WTC11 (cell line): ENCODE data around the gene WNT3A. TPM values are rescaled to one million over a fixed set of nuclear protein-coding genes. Genes with fewer than 3 reads are reported as not detected.

ENCODE experiments used
- ATAC-seq: fragments of 200-7000 bp; cut with Tn5 transposase; 2 replicates; pipeline ENCODE4 v1.10.0; 2021; ENCODE audit warnings: mild to moderate bottlenecking, moderate library complexity
- CTCF ChIA-PET: fragments of 300-600 bp; sonication (Branson Sonifier 250); formaldehyde crosslinking; loops from one replicate; lab custom pipeline; 2021; ENCODE audit warnings: antibody characterized with exemption; lab: Charles Lee
- POLR2A ChIA-PET: fragments of 350-600 bp; sonication (Branson Sonifier 250); formaldehyde crosslinking; loops from one replicate; lab custom pipeline; 2021; ENCODE audit warnings: antibody characterized with exemption; lab: Charles Lee
- DNase-seq: peaks from one replicate; pipeline ENCODE4 v3.0.0; 2021; ENCODE audit warnings: low spot score
- H3K27ac Mint-ChIP-seq: 2 replicates; pipeline ENCODE4 v1.8.0; 2021; ENCODE audit warnings: mixed read lengths
- H3K27me3 Mint-ChIP-seq: 2 replicates; pipeline ENCODE4 v1.8.0; 2021; ENCODE audit warnings: low read depth, mild to moderate bottlenecking, moderate library complexity, mixed read lengths
- H3K36me3 Mint-ChIP-seq: 2 replicates; pipeline ENCODE4 v1.8.0; 2021; ENCODE audit warnings: mixed read lengths
- H3K4me1 Mint-ChIP-seq: 2 replicates; pipeline ENCODE4 v1.8.0; 2022; ENCODE audit warnings: mixed read lengths
- H3K4me3 Mint-ChIP-seq: 2 replicates; pipeline ENCODE4 v1.8.0; 2021; ENCODE audit warnings: mild to moderate bottlenecking, moderate library complexity, mixed read lengths
- H3K9me3 Mint-ChIP-seq: 2 replicates; pipeline ENCODE4 v1.8.0; 2021; ENCODE audit warnings: mixed read lengths
- GRHL2 ChIP-seq: fragments of 250-450 bp; sonication (Bioruptor Pico); IDR thresholded peaks from 2 replicates; pipeline ENCODE4 v1.8.0; 2022; ENCODE audit warnings: mild to moderate bottlenecking, moderate library complexity; ENCODE audit not compliant: insufficient replicate concordance, severe bottlenecking
- GTF2I ChIP-seq: fragments of 250-450 bp; sonication (Bioruptor Pico); conservative IDR thresholded peaks from 2 replicates; pipeline ENCODE4 v1.4.0; 2021; ENCODE audit warnings: mild to moderate bottlenecking
- RELA ChIP-seq: sonication (generic); formaldehyde crosslinking; IDR thresholded peaks from 2 replicates; pipeline ENCODE4 v1.8.1; 2022; ENCODE audit warnings: missing genetic modification reagents, mild to moderate bottlenecking, borderline replicate concordance
- SMAD4 ChIP-seq: sonication (generic); formaldehyde crosslinking; IDR thresholded peaks from 2 replicates; pipeline ENCODE4 v1.8.0; 2022; ENCODE audit warnings: mild to moderate bottlenecking, missing genetic modification reagents
- SOX15 ChIP-seq: fragments of 250-450 bp; sonication (Bioruptor Pico); IDR thresholded peaks from 2 replicates; pipeline ENCODE4 v1.9.0; 2021; ENCODE audit warnings: mild to moderate bottlenecking
- ZNF121 ChIP-seq: sonication (generic); formaldehyde crosslinking; IDR thresholded peaks from 2 replicates; pipeline ENCODE4 v1.8.0; 2023; ENCODE audit warnings: missing genetic modification reagents
- ZNF416 ChIP-seq: fragments of 250-450 bp; sonication (Bioruptor Pico); IDR thresholded peaks from 2 replicates; pipeline ENCODE4 v1.9.0; 2021; ENCODE audit warnings: mild to moderate bottlenecking, inconsistent platforms
- total RNA-seq: library from RNA; stranded (reverse); gene quantifications from 3 replicates; pipeline ENCODE4 v1.2.3, GENCODE V29; 2021
- TF ChIP-seq, protein P1 (sequence below): fragments of 250-450 bp; sonication (Bioruptor Pico); IDR thresholded peaks from 2 replicates; pipeline ENCODE4 v1.9.0; 2021; ENCODE audit warnings: mild to moderate bottlenecking
- TF ChIP-seq, protein P2 (sequence below): fragments of 250-450 bp; sonication (Bioruptor Pico); IDR thresholded peaks from 2 replicates; pipeline ENCODE4 v1.8.0; 2021; ENCODE audit warnings: mild to moderate bottlenecking
- TF ChIP-seq, protein P3 (sequence below): fragments of 250-450 bp; sonication (Bioruptor Pico); IDR thresholded peaks from 2 replicates; pipeline ENCODE4 v1.9.0; 2021; ENCODE audit warnings: mild to moderate bottlenecking, borderline replicate concordance
- TF ChIP-seq, protein P4 (sequence below): sonication (generic); formaldehyde crosslinking; conservative IDR thresholded peaks from 2 replicates; pipeline ENCODE4 v1.8.1; 2023; ENCODE audit warnings: mild to moderate bottlenecking, low read depth, missing genetic modification reagents, moderate library complexity
- TF ChIP-seq, protein P5 (sequence below): sonication (generic); formaldehyde crosslinking; IDR thresholded peaks from 2 replicates; pipeline ENCODE4 v1.8.1; 2022; ENCODE audit warnings: low read depth, missing genetic modification reagents, borderline replicate concordance
- TF ChIP-seq, protein P6 (sequence below): sonication (generic); formaldehyde crosslinking; IDR thresholded peaks from 2 replicates; pipeline ENCODE4 v1.8.0; 2023; ENCODE audit warnings: missing genetic modification reagents, mild to moderate bottlenecking, borderline replicate concordance
- TF ChIP-seq, protein P7 (sequence below): sonication (generic); formaldehyde crosslinking; IDR thresholded peaks from 2 replicates; pipeline ENCODE4 v1.8.0; 2023; ENCODE audit warnings: missing genetic modification reagents

WNT3A gene
- total RNA-seq, 1 experiment from 2014 or later = 0.17 TPM

DNA sequence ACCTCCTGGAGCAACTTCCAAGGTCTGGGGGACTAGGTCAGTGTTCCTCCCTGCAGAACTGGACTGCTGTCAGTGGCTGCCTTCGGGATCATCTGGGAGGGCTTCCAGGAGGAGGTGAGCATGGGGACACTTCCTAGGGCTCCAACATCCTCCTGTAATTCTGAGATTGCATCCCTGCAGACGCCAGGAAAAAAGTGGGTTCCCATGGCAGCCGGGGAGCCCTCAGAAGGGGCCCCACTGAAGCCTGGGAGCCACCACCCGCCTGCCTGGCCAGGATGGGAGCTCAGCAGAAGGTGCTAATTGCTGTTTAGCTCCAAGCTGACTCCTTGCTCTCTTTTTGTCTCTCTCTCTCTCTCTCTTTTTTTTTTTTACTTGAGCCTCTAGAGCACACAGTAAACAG lies 59.6 kb downstream of the WNT3A start (continued):
- TF ChIP-seq, protein P1, sequence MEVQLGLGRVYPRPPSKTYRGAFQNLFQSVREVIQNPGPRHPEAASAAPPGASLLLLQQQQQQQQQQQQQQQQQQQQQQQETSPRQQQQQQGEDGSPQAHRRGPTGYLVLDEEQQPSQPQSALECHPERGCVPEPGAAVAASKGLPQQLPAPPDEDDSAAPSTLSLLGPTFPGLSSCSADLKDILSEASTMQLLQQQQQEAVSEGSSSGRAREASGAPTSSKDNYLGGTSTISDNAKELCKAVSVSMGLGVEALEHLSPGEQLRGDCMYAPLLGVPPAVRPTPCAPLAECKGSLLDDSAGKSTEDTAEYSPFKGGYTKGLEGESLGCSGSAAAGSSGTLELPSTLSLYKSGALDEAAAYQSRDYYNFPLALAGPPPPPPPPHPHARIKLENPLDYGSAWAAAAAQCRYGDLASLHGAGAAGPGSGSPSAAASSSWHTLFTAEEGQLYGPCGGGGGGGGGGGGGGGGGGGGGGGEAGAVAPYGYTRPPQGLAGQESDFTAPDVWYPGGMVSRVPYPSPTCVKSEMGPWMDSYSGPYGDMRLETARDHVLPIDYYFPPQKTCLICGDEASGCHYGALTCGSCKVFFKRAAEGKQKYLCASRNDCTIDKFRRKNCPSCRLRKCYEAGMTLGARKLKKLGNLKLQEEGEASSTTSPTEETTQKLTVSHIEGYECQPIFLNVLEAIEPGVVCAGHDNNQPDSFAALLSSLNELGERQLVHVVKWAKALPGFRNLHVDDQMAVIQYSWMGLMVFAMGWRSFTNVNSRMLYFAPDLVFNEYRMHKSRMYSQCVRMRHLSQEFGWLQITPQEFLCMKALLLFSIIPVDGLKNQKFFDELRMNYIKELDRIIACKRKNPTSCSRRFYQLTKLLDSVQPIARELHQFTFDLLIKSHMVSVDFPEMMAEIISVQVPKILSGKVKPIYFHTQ (CRISPR knock-in tag) = no peak
- TF ChIP-seq, protein P2, sequence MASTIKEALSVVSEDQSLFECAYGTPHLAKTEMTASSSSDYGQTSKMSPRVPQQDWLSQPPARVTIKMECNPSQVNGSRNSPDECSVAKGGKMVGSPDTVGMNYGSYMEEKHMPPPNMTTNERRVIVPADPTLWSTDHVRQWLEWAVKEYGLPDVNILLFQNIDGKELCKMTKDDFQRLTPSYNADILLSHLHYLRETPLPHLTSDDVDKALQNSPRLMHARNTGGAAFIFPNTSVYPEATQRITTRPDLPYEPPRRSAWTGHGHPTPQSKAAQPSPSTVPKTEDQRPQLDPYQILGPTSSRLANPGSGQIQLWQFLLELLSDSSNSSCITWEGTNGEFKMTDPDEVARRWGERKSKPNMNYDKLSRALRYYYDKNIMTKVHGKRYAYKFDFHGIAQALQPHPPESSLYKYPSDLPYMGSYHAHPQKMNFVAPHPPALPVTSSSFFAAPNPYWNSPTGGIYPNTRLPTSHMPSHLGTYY (CRISPR knock-in tag) = no peak
- TF ChIP-seq, protein P3, sequence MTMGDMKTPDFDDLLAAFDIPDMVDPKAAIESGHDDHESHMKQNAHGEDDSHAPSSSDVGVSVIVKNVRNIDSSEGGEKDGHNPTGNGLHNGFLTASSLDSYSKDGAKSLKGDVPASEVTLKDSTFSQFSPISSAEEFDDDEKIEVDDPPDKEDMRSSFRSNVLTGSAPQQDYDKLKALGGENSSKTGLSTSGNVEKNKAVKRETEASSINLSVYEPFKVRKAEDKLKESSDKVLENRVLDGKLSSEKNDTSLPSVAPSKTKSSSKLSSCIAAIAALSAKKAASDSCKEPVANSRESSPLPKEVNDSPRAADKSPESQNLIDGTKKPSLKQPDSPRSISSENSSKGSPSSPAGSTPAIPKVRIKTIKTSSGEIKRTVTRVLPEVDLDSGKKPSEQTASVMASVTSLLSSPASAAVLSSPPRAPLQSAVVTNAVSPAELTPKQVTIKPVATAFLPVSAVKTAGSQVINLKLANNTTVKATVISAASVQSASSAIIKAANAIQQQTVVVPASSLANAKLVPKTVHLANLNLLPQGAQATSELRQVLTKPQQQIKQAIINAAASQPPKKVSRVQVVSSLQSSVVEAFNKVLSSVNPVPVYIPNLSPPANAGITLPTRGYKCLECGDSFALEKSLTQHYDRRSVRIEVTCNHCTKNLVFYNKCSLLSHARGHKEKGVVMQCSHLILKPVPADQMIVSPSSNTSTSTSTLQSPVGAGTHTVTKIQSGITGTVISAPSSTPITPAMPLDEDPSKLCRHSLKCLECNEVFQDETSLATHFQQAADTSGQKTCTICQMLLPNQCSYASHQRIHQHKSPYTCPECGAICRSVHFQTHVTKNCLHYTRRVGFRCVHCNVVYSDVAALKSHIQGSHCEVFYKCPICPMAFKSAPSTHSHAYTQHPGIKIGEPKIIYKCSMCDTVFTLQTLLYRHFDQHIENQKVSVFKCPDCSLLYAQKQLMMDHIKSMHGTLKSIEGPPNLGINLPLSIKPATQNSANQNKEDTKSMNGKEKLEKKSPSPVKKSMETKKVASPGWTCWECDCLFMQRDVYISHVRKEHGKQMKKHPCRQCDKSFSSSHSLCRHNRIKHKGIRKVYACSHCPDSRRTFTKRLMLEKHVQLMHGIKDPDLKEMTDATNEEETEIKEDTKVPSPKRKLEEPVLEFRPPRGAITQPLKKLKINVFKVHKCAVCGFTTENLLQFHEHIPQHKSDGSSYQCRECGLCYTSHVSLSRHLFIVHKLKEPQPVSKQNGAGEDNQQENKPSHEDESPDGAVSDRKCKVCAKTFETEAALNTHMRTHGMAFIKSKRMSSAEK (CRISPR knock-in tag) = no peak
- TF ChIP-seq SOX15 (no peak), GTF2I (CRISPR knock-in tag) (no peak), SMAD4 (CRISPR knock-in tag) (no peak)
- TF ChIP-seq, protein P4, sequence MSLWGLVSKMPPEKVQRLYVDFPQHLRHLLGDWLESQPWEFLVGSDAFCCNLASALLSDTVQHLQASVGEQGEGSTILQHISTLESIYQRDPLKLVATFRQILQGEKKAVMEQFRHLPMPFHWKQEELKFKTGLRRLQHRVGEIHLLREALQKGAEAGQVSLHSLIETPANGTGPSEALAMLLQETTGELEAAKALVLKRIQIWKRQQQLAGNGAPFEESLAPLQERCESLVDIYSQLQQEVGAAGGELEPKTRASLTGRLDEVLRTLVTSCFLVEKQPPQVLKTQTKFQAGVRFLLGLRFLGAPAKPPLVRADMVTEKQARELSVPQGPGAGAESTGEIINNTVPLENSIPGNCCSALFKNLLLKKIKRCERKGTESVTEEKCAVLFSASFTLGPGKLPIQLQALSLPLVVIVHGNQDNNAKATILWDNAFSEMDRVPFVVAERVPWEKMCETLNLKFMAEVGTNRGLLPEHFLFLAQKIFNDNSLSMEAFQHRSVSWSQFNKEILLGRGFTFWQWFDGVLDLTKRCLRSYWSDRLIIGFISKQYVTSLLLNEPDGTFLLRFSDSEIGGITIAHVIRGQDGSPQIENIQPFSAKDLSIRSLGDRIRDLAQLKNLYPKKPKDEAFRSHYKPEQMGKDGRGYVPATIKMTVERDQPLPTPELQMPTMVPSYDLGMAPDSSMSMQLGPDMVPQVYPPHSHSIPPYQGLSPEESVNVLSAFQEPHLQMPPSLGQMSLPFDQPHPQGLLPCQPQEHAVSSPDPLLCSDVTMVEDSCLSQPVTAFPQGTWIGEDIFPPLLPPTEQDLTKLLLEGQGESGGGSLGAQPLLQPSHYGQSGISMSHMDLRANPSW = no peak
- TF ChIP-seq, protein P5, sequence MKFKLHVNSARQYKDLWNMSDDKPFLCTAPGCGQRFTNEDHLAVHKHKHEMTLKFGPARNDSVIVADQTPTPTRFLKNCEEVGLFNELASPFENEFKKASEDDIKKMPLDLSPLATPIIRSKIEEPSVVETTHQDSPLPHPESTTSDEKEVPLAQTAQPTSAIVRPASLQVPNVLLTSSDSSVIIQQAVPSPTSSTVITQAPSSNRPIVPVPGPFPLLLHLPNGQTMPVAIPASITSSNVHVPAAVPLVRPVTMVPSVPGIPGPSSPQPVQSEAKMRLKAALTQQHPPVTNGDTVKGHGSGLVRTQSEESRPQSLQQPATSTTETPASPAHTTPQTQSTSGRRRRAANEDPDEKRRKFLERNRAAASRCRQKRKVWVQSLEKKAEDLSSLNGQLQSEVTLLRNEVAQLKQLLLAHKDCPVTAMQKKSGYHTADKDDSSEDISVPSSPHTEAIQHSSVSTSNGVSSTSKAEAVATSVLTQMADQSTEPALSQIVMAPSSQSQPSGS (CRISPR knock-in tag) = no peak

DNA sequence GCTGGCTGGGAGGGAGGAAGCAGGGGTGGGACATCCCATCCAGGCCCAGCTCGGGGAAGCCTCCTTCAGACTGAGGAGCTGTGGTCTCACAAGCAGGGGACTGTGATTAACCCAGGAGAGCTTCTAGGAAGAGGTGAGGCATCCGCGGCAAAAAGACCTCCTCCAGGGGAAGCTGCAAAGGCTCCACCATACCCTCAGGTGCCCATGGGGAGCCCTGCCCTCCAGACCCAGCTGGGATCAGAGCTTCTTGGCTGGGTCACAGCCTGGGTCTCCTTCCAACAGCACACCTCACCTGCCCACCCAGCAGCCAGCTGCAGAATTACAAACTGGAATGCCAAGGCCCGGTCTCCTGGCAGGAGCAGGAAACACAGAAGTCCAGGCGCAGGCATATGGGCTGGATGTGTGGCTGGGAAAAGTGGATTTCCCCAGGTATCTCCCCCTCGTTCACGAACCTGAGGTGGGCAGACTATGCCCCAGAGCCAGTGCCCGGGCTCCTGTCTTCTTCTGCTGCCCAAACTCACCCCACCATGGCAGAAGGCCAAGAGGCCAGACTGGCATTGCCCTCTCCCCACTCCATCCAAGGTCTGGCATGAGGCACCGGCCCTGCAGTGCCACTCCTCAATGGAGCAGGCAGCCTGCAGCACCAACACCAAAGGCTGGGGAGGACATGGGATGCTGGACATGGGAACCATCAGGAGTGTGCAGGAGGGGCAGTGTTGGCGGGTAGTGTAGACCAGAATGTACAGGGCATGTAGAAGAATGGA lies 60.3 kb downstream of the WNT3A start:
- no peak for DNase-seq
- H3K4me3 Mint-ChIP-seq = no peak overlapping the region
- no peaks in the 10 kb centered on the region for H3K9me3 Mint-ChIP-seq
- no peak overlapping the region for H3K27ac Mint-ChIP-seq
- H3K36me3 Mint-ChIP-seq = no peaks in the 10 kb centered on the region
- ChIA-PET CTCF (no interaction called here), POLR2A (interaction anchor here (1.2 kb wide), 2 partner anchors 15 to 332 kb away, joined by 3 read pairs; no protein-coding TSS in a partner anchor)
- no peaks in the 10 kb centered on the region for H3K4me1 Mint-ChIP-seq
- peaks cover 85% of the 10 kb centered on the region for H3K27me3 Mint-ChIP-seq
- TF ChIP-seq GRHL2 (CRISPR knock-in tag) (no peak), ZNF416 (CRISPR knock-in tag) (no peak), ZNF121 (CRISPR knock-in tag) (no peak), RELA (CRISPR knock-in tag) (no peak)
- TF ChIP-seq, protein P6, sequence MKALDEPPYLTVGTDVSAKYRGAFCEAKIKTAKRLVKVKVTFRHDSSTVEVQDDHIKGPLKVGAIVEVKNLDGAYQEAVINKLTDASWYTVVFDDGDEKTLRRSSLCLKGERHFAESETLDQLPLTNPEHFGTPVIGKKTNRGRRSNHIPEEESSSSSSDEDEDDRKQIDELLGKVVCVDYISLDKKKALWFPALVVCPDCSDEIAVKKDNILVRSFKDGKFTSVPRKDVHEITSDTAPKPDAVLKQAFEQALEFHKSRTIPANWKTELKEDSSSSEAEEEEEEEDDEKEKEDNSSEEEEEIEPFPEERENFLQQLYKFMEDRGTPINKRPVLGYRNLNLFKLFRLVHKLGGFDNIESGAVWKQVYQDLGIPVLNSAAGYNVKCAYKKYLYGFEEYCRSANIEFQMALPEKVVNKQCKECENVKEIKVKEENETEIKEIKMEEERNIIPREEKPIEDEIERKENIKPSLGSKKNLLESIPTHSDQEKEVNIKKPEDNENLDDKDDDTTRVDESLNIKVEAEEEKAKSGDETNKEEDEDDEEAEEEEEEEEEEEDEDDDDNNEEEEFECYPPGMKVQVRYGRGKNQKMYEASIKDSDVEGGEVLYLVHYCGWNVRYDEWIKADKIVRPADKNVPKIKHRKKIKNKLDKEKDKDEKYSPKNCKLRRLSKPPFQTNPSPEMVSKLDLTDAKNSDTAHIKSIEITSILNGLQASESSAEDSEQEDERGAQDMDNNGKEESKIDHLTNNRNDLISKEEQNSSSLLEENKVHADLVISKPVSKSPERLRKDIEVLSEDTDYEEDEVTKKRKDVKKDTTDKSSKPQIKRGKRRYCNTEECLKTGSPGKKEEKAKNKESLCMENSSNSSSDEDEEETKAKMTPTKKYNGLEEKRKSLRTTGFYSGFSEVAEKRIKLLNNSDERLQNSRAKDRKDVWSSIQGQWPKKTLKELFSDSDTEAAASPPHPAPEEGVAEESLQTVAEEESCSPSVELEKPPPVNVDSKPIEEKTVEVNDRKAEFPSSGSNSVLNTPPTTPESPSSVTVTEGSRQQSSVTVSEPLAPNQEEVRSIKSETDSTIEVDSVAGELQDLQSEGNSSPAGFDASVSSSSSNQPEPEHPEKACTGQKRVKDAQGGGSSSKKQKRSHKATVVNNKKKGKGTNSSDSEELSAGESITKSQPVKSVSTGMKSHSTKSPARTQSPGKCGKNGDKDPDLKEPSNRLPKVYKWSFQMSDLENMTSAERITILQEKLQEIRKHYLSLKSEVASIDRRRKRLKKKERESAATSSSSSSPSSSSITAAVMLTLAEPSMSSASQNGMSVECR (CRISPR knock-in tag) = no peak
- TF ChIP-seq, protein P7, sequence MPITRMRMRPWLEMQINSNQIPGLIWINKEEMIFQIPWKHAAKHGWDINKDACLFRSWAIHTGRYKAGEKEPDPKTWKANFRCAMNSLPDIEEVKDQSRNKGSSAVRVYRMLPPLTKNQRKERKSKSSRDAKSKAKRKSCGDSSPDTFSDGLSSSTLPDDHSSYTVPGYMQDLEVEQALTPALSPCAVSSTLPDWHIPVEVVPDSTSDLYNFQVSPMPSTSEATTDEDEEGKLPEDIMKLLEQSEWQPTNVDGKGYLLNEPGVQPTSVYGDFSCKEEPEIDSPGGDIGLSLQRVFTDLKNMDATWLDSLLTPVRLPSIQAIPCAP = no peak
- TF ChIP-seq, all 79 proteins: peak for 0
- ATAC-seq = no peak
